BE2C (cell line): Measurements from ENCODE around the gene TRPC4.

Experiments
- DNase-seq: peaks from one replicate; pipeline ENCODE4 v3.0.0-alpha.2; 2020
- H3K27me3 ChIP-seq: fragments of 250-450 bp; sonication (Bioruptor Pico); 2 replicates; pipeline ENCODE4 v1.5.1; 2020; ENCODE audit warnings: mild to moderate bottlenecking
- H3K36me3 ChIP-seq: fragments of 250-450 bp; sonication (Bioruptor Pico); 2 replicates; pipeline ENCODE4 v1.5.1; 2020; ENCODE audit warnings: mild to moderate bottlenecking
- H3K4me1 ChIP-seq: fragments of 250-450 bp; sonication (Bioruptor Pico); 2 replicates; pipeline ENCODE4 v1.5.1; 2020
- H3K4me3 ChIP-seq: 2 replicates; pipeline ENCODE4 v1.5.1; 2011; ENCODE audit warnings: low read depth, low read length
- H3K9me3 ChIP-seq: fragments of 250-450 bp; sonication (Bioruptor Pico); 2 replicates; pipeline ENCODE4 v1.5.1; 2020
- TF ChIP-seq, protein P1 (sequence below): IDR thresholded peaks from 2 replicates; pipeline ENCODE4 v1.5.1; 2012; ENCODE audit warnings: mild to moderate bottlenecking, low read depth, low read length

TRPC4 gene

DNA sequence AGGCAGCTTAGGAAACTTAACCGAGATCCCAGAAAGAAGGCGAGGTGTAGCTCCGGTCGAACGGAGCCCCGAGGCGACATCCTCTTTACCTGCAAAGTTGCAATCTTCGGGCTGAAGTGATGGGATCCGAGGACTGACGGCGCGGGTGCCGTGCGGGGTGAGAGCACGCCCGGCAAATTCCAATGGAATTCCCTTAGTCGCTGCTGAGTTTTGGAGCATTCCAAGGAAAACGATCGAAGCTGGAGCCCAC, 141 bp downstream of the TRPC4 start:
- H3K27me3 ChIP-seq: peaks cover 35% of the 10 kb centered on the region
- TF ChIP-seq, protein P1, sequence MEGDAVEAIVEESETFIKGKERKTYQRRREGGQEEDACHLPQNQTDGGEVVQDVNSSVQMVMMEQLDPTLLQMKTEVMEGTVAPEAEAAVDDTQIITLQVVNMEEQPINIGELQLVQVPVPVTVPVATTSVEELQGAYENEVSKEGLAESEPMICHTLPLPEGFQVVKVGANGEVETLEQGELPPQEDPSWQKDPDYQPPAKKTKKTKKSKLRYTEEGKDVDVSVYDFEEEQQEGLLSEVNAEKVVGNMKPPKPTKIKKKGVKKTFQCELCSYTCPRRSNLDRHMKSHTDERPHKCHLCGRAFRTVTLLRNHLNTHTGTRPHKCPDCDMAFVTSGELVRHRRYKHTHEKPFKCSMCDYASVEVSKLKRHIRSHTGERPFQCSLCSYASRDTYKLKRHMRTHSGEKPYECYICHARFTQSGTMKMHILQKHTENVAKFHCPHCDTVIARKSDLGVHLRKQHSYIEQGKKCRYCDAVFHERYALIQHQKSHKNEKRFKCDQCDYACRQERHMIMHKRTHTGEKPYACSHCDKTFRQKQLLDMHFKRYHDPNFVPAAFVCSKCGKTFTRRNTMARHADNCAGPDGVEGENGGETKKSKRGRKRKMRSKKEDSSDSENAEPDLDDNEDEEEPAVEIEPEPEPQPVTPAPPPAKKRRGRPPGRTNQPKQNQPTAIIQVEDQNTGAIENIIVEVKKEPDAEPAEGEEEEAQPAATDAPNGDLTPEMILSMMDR: no peak
- DNase-seq: no peak
- H3K9me3 ChIP-seq: no peaks in the 10 kb centered on the region
- H3K4me1 ChIP-seq: no peaks in the 10 kb centered on the region
- H3K4me3 ChIP-seq: no peak overlapping the region
- no peaks in the 10 kb centered on the region for H3K36me3 ChIP-seq

DNA sequence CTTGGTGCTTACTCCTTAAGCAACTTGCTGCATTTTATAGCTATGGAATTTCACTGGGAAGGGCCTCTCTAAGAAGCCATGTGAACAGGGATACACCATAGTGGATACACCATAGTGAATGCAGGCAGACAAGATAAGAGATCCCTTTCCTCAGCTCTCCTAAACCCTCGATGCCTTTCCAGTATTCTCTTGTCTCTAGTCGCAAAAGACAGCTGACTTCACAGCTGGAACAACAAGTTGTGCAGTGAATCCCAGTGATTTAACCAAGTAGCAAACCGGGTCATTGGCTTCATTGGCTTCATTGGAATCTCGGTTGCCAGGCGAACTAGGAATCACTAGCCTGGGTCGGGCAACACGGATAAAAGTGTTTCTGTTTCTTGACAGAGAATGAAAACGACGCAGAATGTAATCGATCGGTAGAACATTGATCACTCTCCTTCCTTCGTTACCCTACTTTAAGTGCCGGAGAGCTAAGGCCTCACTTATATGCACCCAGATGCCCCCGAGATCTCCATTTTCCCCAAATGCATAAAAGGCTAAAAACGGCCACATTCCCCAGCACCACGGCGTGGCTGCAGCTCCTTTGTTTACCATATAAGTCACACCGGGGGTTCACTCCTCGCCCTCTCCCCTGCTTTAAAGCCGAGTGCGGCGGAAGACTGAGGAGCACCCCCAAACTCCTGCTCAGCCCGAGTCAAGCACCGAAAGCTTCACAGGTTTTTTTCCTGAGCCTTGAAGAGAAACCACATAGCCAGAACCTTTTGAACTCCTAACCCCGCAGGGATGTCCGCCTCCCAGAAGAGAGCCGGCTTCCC, 674 bp downstream of the TRPC4 start:
- Histone ChIP-seq H3K9me3 (no peaks in the 10 kb centered on the region), H3K4me1 (no peaks in the 10 kb centered on the region), H3K27me3 (peaks cover 35% of the 10 kb centered on the region), H3K36me3 (no peaks in the 10 kb centered on the region), H3K4me3 (no peak overlapping the region)
- no peak for DNase-seq
- TF ChIP-seq, protein P1: no peak

DNA sequence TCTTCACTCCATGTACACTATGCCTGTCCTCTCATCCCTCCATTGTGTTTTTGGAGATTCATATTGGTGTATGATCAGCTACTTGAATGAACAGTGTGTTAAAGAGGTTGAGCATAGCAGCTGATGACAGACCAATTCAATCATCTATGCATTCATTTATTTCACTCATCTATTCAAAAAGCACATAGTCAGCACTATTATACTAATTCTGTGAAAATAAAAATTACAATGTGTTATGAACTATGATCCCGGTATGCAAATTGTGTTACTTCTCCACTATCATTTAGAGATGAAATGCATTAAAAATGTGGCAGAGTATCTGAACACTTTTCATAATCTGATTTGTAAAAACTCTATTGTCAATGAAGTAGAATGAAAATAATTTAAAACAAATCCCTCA, 5.9 kb downstream of the TRPC4 start:
- DNase-seq: no peak
- H3K27me3 ChIP-seq: peaks cover 5% of the 10 kb centered on the region
- H3K4me3 ChIP-seq: no peak overlapping the region
- H3K4me1 ChIP-seq: no peaks in the 10 kb centered on the region
- no peaks in the 10 kb centered on the region for H3K36me3 ChIP-seq
- TF ChIP-seq, protein P1: no peak
- no peaks in the 10 kb centered on the region for H3K9me3 ChIP-seq

DNA sequence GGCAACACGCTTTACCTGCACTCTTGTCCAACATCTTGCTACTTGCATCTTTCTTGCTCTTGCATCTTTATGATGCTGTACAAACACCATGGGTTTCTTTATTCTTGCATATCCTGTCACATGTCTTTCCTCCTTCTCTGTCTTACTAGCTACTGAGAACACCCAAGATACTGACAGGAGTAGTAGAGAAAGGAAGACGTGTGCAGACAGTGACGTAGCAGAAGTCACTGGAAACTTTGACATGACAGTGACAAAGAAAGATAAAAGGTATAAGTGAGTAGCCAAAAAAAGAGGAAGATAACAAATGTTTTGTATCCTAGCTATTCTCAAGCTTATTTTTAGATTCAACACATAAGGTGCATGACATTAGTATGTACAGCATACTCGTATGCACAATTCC, 34.2 kb downstream of the TRPC4 start:
- no peak for DNase-seq
- Histone ChIP-seq H3K4me3 (no peak overlapping the region), H3K9me3 (no peaks in the 10 kb centered on the region), H3K4me1 (no peaks in the 10 kb centered on the region), H3K36me3 (no peaks in the 10 kb centered on the region), H3K27me3 (no peaks in the 10 kb centered on the region)
- TF ChIP-seq, protein P1: no peak

DNA sequence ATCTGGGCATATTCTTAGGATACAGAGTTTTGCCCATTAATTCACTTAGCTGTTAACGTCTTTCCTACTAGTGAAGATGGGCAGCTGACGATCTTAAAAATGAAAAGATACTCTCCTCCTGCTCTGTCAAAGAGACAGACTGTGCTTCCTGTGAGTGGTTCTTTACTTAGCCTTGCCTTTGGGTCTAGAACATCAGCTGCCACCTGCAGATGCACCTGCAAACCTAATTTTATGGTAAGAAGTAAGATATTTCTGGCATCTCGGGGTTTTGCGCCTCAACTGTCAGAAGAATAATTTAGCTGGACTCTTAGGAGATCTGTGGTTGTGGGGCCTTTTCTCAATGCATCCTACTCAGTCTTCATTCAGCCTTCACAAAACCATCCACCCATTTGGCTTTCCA, 36.2 kb downstream of the TRPC4 start:
- Histone ChIP-seq H3K36me3 (no peaks in the 10 kb centered on the region), H3K4me3 (no peak overlapping the region), H3K27me3 (no peaks in the 10 kb centered on the region), H3K9me3 (no peaks in the 10 kb centered on the region), H3K4me1 (no peaks in the 10 kb centered on the region)
- TF ChIP-seq, protein P1: no peak
- no peak for DNase-seq

DNA sequence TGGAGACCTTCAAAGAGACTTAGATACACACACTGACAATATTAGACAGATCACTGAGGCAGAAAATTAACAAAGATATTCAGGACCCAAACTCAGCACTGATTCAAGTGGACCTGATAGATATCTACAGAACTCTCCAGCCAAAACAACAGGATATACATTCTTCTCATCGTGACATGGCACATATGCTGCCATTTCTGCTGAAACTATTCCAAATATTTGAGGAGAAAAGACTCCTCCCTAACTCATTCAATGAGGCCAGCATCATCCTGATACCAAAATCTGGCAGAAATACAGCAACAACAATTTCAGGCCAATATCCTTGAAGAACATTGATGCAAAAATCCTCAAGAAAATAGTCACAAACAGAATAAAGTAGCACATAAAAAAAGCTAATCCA, 53.3 kb downstream of the TRPC4 start:
- H3K9me3 ChIP-seq: 0 out of 2 replicates have a peak, but pooled peaks cover 3% of the 10 kb centered on the region
- no peaks in the 10 kb centered on the region for H3K36me3 ChIP-seq
- no peak overlapping the region for H3K4me3 ChIP-seq
- H3K27me3 ChIP-seq: no peaks in the 10 kb centered on the region
- no peaks in the 10 kb centered on the region for H3K4me1 ChIP-seq
- no peak for DNase-seq
- TF ChIP-seq, protein P1: no peak
